Smooth muscle cell (in vitro differentiated cells): ENCODE data around the gene ARHGAP18. TPM values are rescaled to one million over a fixed set of nuclear protein-coding genes. Genes with fewer than 3 reads are reported as not detected.
A peak's percentile ranks its signal among the peaks of the same experiment; 100 is the strongest.

Experiments used
- DNase-seq: peaks from one replicate; lab custom pipeline; 2025; ENCODE audit not compliant: unreplicated experiment; lab: John Stamatoyannopoulos, UW
- H2AFZ ChIP-seq: fragments of 200-600 bp; sonication (generic); 2 replicates; pipeline ENCODE4 v1.6.0; 2016; ENCODE audit warnings: antibody characterized with exemption, low read depth, mild to moderate bottlenecking
- H3F3A ChIP-seq: fragments of 200-600 bp; sonication (generic); 2 replicates; pipeline ENCODE4 v1.6.0; 2017; ENCODE audit warnings: antibody characterized with exemption, low read depth
- H3K27ac ChIP-seq: fragments of 200-600 bp; sonication (generic); 2 replicates; pipeline ENCODE4 v1.5.1; 2016; ENCODE audit warnings: low read depth, mild to moderate bottlenecking
- H3K27me3 ChIP-seq: fragments of 200-600 bp; sonication (generic); 2 replicates; pipeline ENCODE4 v1.6.1; 2016; ENCODE audit warnings: low read depth, mild to moderate bottlenecking
- H3K36me3 ChIP-seq: fragments of 200-600 bp; sonication (generic); 2 replicates; pipeline ENCODE4 v1.5.1; 2016; ENCODE audit warnings: low read depth
- H3K4me1 ChIP-seq: fragments of 200-600 bp; sonication (generic); 2 replicates; pipeline ENCODE4 v1.5.1; 2016; ENCODE audit warnings: low read depth
- H3K4me2 ChIP-seq: fragments of 200-600 bp; sonication (generic); 2 replicates; pipeline ENCODE4 v1.6.0; 2016; ENCODE audit warnings: mild to moderate bottlenecking
- H3K4me3 ChIP-seq: fragments of 200-600 bp; sonication (generic); 2 replicates; pipeline ENCODE4 v1.5.1; 2016; ENCODE audit warnings: mild to moderate bottlenecking
- H3K79me2 ChIP-seq: fragments of 200-600 bp; sonication (generic); 2 replicates; pipeline ENCODE4 v1.6.0; 2016; ENCODE audit warnings: low read depth, mild to moderate bottlenecking
- H3K9ac ChIP-seq: fragments of 200-600 bp; sonication (generic); 2 replicates; pipeline ENCODE4 v1.6.0; 2016; ENCODE audit warnings: low read depth
- H3K9me3 ChIP-seq: fragments of 200-600 bp; sonication (generic); replicated peaks from 2 replicates; pipeline ENCODE4 v1.5.1; 2016; ENCODE audit warnings: low read depth
- H4K20me1 ChIP-seq: fragments of 200-600 bp; sonication (generic); 2 replicates; pipeline ENCODE4 v1.6.0; 2016; ENCODE audit warnings: low read depth
- WGBS: methylation state at CpG from one replicate; pipeline ENCODE4 v1.1.7; 2016; ENCODE audit warnings: low lambda C conversion rate; 5-methylcytosine and 5-hydroxymethylcytosine counted together
- polyA plus RNA-seq: library from polyadenylated mRNA; unstranded; fragments of >200 nt; fragmentation: Nextera tagmentation; extraction: Ambion mirVana; gene quantifications from 2 replicates; pipeline ENCODE4 v1.2.1, GENCODE V29; 2016
- total RNA-seq: library from RNA; depleted of rRNA; stranded (reverse); fragments of >200 nt; gene quantifications from 2 replicates; pipeline ENCODE4 v1.2.3, GENCODE V29; 2014
- TF ChIP-seq, protein P1 (sequence below): fragments of 200-600 bp; sonication (generic); IDR thresholded peaks from 2 replicates; pipeline ENCODE4 v1.5.1; 2017; ENCODE audit warnings: borderline replicate concordance, mild to moderate bottlenecking, antibody characterized with exemption; ENCODE audit not compliant: insufficient read depth, poor library complexity, severe bottlenecking

The ARHGAP18 gene
- total and polyA plus RNA-seq, 2 experiments from 2014 or later = 3.2 to 9.6 TPM

DNA sequence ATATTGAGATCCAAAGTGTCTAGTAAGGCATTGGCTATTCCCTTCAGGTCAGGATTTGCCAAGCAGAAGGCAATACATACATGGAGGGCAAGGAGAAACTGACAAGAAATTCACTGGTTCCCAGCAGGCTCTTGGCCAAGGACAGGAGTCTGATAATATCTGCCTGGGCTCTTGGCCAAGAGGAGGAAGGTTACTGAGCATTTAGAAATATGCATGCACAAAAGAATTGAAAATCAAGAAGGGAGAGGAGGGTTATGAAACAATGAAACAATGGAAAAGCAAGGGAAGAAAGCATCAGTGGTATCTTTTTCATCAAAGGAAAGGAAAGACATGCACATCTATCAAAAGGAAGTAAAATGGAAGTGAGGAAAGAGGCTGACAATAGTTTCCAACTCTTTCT is 42.4 kb downstream of the ARHGAP18 start:
- Histone ChIP-seq H3K9ac (no peak overlapping the region), H3K79me2 (peaks cover 3% of the 10 kb centered on the region), H3K27me3 (no peaks in the 10 kb centered on the region), H3F3A (no peaks in the 10 kb centered on the region), H3K9me3 (no peaks in the 10 kb centered on the region), H4K20me1 (no peaks in the 10 kb centered on the region), H3K36me3 (no peaks in the 10 kb centered on the region), H3K4me2 (no peak overlapping the region), H2AFZ (no peak overlapping the region), H3K27ac (no peak overlapping the region), H3K4me1 (no peaks in the 10 kb centered on the region), H3K4me3 (no peak overlapping the region)
- TF ChIP-seq, protein P1, sequence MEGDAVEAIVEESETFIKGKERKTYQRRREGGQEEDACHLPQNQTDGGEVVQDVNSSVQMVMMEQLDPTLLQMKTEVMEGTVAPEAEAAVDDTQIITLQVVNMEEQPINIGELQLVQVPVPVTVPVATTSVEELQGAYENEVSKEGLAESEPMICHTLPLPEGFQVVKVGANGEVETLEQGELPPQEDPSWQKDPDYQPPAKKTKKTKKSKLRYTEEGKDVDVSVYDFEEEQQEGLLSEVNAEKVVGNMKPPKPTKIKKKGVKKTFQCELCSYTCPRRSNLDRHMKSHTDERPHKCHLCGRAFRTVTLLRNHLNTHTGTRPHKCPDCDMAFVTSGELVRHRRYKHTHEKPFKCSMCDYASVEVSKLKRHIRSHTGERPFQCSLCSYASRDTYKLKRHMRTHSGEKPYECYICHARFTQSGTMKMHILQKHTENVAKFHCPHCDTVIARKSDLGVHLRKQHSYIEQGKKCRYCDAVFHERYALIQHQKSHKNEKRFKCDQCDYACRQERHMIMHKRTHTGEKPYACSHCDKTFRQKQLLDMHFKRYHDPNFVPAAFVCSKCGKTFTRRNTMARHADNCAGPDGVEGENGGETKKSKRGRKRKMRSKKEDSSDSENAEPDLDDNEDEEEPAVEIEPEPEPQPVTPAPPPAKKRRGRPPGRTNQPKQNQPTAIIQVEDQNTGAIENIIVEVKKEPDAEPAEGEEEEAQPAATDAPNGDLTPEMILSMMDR = no peak
- DNase-seq = no peak

DNA sequence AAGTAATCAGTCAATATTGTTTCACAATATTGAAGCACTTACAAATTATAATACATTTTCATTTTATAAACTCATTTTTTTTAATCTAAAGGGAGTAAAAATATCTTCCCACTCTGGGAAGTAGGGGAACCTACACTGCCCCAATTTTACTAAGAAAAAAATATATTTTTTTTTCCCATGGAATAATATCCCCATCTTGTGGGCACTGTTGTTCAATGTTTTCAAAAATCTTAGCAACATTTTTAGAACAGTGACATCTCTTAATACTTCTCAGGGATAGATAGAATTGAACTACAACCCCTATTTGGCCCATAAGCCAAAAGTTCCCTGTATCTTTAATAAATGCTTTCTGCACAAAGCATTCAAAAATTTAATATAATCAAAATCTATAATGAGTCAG is 42.9 kb downstream of the ARHGAP18 start:
- no peaks in the 10 kb centered on the region for H4K20me1 ChIP-seq
- H3K27me3 ChIP-seq = no peaks in the 10 kb centered on the region
- no peak overlapping the region for H3K27ac ChIP-seq
- no peaks in the 10 kb centered on the region for H3K36me3 ChIP-seq
- H3K4me2 ChIP-seq = no peak overlapping the region
- no peaks in the 10 kb centered on the region for H3K9me3 ChIP-seq
- TF ChIP-seq, protein P1 = peak; percentile 23
- no peak overlapping the region for H2AFZ ChIP-seq
- DNase-seq = no peak
- no peaks in the 10 kb centered on the region for H3F3A ChIP-seq
- no peaks in the 10 kb centered on the region for H3K4me1 ChIP-seq
- H3K9ac ChIP-seq = no peak overlapping the region
- peaks cover 3% of the 10 kb centered on the region for H3K79me2 ChIP-seq
- no peak overlapping the region for H3K4me3 ChIP-seq

DNA sequence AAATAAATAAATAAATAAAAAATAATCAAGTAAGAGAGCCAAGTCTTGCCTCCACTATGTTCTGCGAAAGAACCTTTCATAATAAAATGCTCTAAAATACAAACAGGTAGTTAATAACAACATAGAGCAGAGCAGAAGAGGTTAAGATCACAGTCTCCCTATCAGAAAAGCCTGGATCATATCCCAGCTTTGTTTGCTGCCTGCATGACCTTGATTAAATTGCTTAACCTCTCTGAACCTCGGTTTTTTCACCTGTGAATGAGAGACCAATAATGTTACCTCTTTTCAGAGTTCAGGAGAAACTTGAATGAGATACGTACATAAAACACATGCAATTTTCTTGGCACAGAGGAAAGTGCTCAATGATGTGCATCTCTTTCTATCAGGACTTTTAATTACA is 44.4 kb downstream of the ARHGAP18 start:
- no peak for DNase-seq
- H2AFZ ChIP-seq = no peak overlapping the region
- H3K27me3 ChIP-seq = no peaks in the 10 kb centered on the region
- no peak overlapping the region for H3K27ac ChIP-seq
- TF ChIP-seq, protein P1 = no peak
- H4K20me1 ChIP-seq = no peaks in the 10 kb centered on the region
- peaks cover under 1% of the 10 kb centered on the region for H3K79me2 ChIP-seq
- H3K9me3 ChIP-seq = no peaks in the 10 kb centered on the region
- no peak overlapping the region for H3K4me3 ChIP-seq
- no peak overlapping the region for H3K9ac ChIP-seq
- H3F3A ChIP-seq = no peaks in the 10 kb centered on the region
- H3K4me2 ChIP-seq = no peak overlapping the region
- H3K4me1 ChIP-seq = no peaks in the 10 kb centered on the region
- 90% methylated on average over 3 of the region's 3 CpGs for WGBS
- no peaks in the 10 kb centered on the region for H3K36me3 ChIP-seq

DNA sequence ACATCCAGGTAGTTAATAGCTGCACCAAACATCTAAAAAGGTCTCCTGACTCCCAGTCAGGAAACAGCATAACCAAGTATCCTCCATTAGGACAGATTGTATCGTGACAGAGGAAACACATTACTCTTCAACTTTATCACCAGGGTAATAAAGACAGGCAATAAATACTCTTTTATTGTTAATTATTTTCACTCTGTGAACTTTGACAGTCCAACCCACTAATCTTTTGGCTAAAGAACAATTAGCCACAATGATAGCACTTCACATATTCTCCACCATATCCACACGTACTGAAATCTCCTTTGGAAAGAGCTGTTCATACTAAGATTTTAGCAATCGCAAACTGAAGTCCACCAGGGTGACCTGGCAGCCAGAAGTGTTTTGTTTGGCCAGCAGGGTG is 46.4 kb downstream of the ARHGAP18 start:
- Histone ChIP-seq H4K20me1 (no peaks in the 10 kb centered on the region), H3K9me3 (no peaks in the 10 kb centered on the region), H3K4me3 (no peak overlapping the region), H3K79me2 (no peaks in the 10 kb centered on the region), H3F3A (no peaks in the 10 kb centered on the region), H3K36me3 (no peaks in the 10 kb centered on the region), H3K27me3 (no peaks in the 10 kb centered on the region), H3K9ac (no peak overlapping the region), H3K4me2 (no peak overlapping the region), H3K4me1 (no peaks in the 10 kb centered on the region), H2AFZ (no peak overlapping the region), H3K27ac (no peak overlapping the region)
- TF ChIP-seq, protein P1 = no peak
- WGBS = 48% methylated on average over 3 of the region's 3 CpGs
- DNase-seq = no peak
